Mesenchymal stem cell (in vitro differentiated cells and primary cell): ENCODE results near the gene FBN2.
"Not testable (repeated sequence)": the region's sequence is repeated elsewhere in the genome, so short reads cannot be mapped to it uniquely, and the experiment has no call there.

Experiments used
- DNase-seq: peaks from one replicate; pipeline ENCODE4 v3.0.0-alpha.2; 2013
- H2AFZ ChIP-seq: one replicate; pipeline ENCODE4 v1.6.1; 2013; ENCODE audit warnings: low read depth, mild to moderate bottlenecking, control low read depth, inconsistent platforms, low read length, moderate library complexity
- H2AK5ac ChIP-seq: 2 replicates; pipeline ENCODE4 v1.6.1; 2013; ENCODE audit warnings: low read length, moderate library complexity, mild to moderate bottlenecking, inconsistent platforms; ENCODE audit not compliant: severe bottlenecking
- H2BK120ac ChIP-seq: one replicate; pipeline ENCODE4 v1.6.1; 2013; ENCODE audit warnings: low read depth, mild to moderate bottlenecking, inconsistent platforms, low read length, moderate library complexity
- H2BK12ac ChIP-seq, 2 experiments: one replicate each; pipeline ENCODE4 v1.6.1; 2013; ENCODE audit warnings: inconsistent platforms in 2 of 2, low read length in 2 of 2, mild to moderate bottlenecking in 2 of 2, moderate library complexity in 2 of 2, control low read depth in 1 of 2
- H2BK15ac ChIP-seq: one replicate; pipeline ENCODE4 v1.6.1; 2013; ENCODE audit warnings: mild to moderate bottlenecking, low read depth, inconsistent platforms; ENCODE audit not compliant: poor library complexity, severe bottlenecking
- H2BK5ac ChIP-seq: 2 replicates; pipeline ENCODE4 v1.6.1; 2013; ENCODE audit warnings: low read depth, mild to moderate bottlenecking, low read length, control low read depth, inconsistent platforms; ENCODE audit not compliant: poor library complexity, severe bottlenecking
- H3K14ac ChIP-seq, 2 experiments: one replicate each; pipeline ENCODE4 v1.6.1; 2013; ENCODE audit warnings: inconsistent platforms in 2 of 2, low read length in 2 of 2, control low read depth in 1 of 2, mild to moderate bottlenecking in 1 of 2, moderate library complexity in 1 of 2
- H3K18ac ChIP-seq, 2 experiments: one replicate each; pipeline ENCODE4 v1.6.1; 2013; ENCODE audit warnings: inconsistent platforms in 2 of 2, low read length in 2 of 2, control low read depth in 1 of 2, low read depth in 1 of 2, mild to moderate bottlenecking in 1 of 2
- H3K23ac ChIP-seq, 2 experiments: one replicate each; pipeline ENCODE4 v1.6.1; 2013; ENCODE audit warnings: inconsistent platforms in 2 of 2, low read length in 2 of 2, mild to moderate bottlenecking in 2 of 2, moderate library complexity in 2 of 2, control low read depth in 1 of 2
- H3K27ac ChIP-seq: 2 replicates; pipeline ENCODE4 v1.5.1; 2013; ENCODE audit warnings: mild to moderate bottlenecking, moderate library complexity, low read length, control low read depth, inconsistent platforms; ENCODE audit not compliant: poor library complexity, severe bottlenecking
- H3K27me3 ChIP-seq, 2 experiments: 2 replicates each; pipeline versions ENCODE4 v1.6.1 to v1.7.0; 2013; ENCODE audit warnings: low read length in 2 of 2, mild to moderate bottlenecking in 2 of 2, moderate library complexity in 2 of 2, control low read depth in 1 of 2, inconsistent platforms in 1 of 2; ENCODE audit not compliant: control insufficient read depth in 1 of 2, insufficient read depth in 1 of 2
- H3K36me3 ChIP-seq, 2 experiments: 2 replicates each; pipeline versions ENCODE4 v1.6.1 to v1.7.0; 2013; ENCODE audit warnings: low read length in 2 of 2, control low read depth in 1 of 2, inconsistent platforms in 1 of 2, low read depth in 1 of 2, mild to moderate bottlenecking in 1 of 2; ENCODE audit not compliant: insufficient read depth in 2 of 2, control insufficient read depth in 1 of 2
- H3K4ac ChIP-seq, 2 experiments: one replicate each; pipeline ENCODE4 v1.6.1; 2013; ENCODE audit warnings: inconsistent platforms in 2 of 2, low read length in 2 of 2, mild to moderate bottlenecking in 2 of 2, moderate library complexity in 2 of 2, control low read depth in 1 of 2, low read depth in 1 of 2
- H3K4me1 ChIP-seq: 2 replicates; pipeline ENCODE4 v1.6.1; 2013; ENCODE audit warnings: low read depth, low read length, control low read depth; ENCODE audit not compliant: control insufficient read depth, insufficient read depth
- H3K4me2 ChIP-seq: 2 replicates; pipeline ENCODE4 v1.6.1; 2013; ENCODE audit warnings: low read length, mild to moderate bottlenecking, inconsistent platforms; ENCODE audit not compliant: poor library complexity, severe bottlenecking
- H3K4me3 ChIP-seq, 2 experiments: 2 replicates each; pipeline versions ENCODE4 v1.5.1 to v1.7.0; 2013; ENCODE audit warnings: low read length in 2 of 2, mild to moderate bottlenecking in 2 of 2, control low read depth in 1 of 2, low read depth in 1 of 2; ENCODE audit not compliant: insufficient read depth in 1 of 2
- H3K79me1 ChIP-seq: replicated peaks from 2 replicates; pipeline ENCODE4 v1.6.1; 2013; ENCODE audit warnings: mild to moderate bottlenecking, control low read depth, low read length, inconsistent platforms; ENCODE audit not compliant: poor library complexity, severe bottlenecking
- H3K9ac ChIP-seq: 2 replicates; pipeline ENCODE4 v1.7.0; 2013; ENCODE audit warnings: mild to moderate bottlenecking, low read length, moderate library complexity
- H3K9me3 ChIP-seq: 2 replicates; pipeline ENCODE4 v1.7.0; 2013; ENCODE audit warnings: mild to moderate bottlenecking, low read length; ENCODE audit not compliant: control insufficient read depth
- H4K8ac ChIP-seq: one replicate; pipeline ENCODE4 v1.6.1; 2013; ENCODE audit warnings: inconsistent platforms, mild to moderate bottlenecking, low read length, moderate library complexity
- H4K91ac ChIP-seq: one replicate; pipeline ENCODE4 v1.6.1; 2013; ENCODE audit warnings: mild to moderate bottlenecking, low read length, inconsistent platforms
- WGBS: methylation state at CpG from one replicate; pipeline ENCODE4 v1.1.7; 2013; ENCODE audit warnings: mixed read lengths; 5-methylcytosine and 5-hydroxymethylcytosine counted together

The FBN2 gene

GRCh38 chr5:128321418-128321817 is 216.6 kb downstream of the FBN2 start:
- not testable (repeated sequence) for DNase-seq, H3K79me1 ChIP-seq, H4K91ac ChIP-seq, H2BK15ac ChIP-seq, H3K9ac ChIP-seq, H2BK12ac ChIP-seq, H3K14ac ChIP-seq, H3K4me3 ChIP-seq, H4K8ac ChIP-seq, H2AFZ ChIP-seq, H3K27me3 ChIP-seq, H3K18ac ChIP-seq, H3K9me3 ChIP-seq, H2AK5ac ChIP-seq, H3K27ac ChIP-seq, H2BK120ac ChIP-seq, H3K4me2 ChIP-seq, H3K4me1 ChIP-seq, H3K23ac ChIP-seq, H2BK5ac ChIP-seq, H3K4ac ChIP-seq
- WGBS: 100% methylated on average over 1 of the region's 4 CpGs
- peaks cover 0 to 14% of the 10 kb centered on the region in 2 experiments for H3K36me3 ChIP-seq

GRCh38 chr5:128318691-128319090 is 219.4 kb downstream of the FBN2 start:
- Histone ChIP-seq H3K14ac (no peak overlapping the region), H2BK15ac (no peak overlapping the region), H3K27ac (no peak overlapping the region), H3K79me1 (no peaks in the 10 kb centered on the region), H3K9ac (no peak overlapping the region), H2AK5ac (no peak overlapping the region), H2BK120ac (no peak overlapping the region), H4K91ac (no peak overlapping the region), H3K4me2 (no peak overlapping the region), H4K8ac (no peak overlapping the region), H2BK12ac (no peak overlapping the region), H3K4me1 (no peaks in the 10 kb centered on the region), H3K27me3 (no peaks in the 10 kb centered on the region), H3K23ac (no peak overlapping the region), H3K4ac (no peak overlapping the region), H2AFZ (no peak overlapping the region), H2BK5ac (no peak overlapping the region), H3K4me3 (no peak overlapping the region), H3K18ac (no peak overlapping the region), H3K9me3 (no peaks in the 10 kb centered on the region), H3K36me3 (peaks cover 0 to 20% of the 10 kb centered on the region in 2 experiments)
- no peak for DNase-seq
- WGBS: no CpG with 5 or more reads among the region's 2 CpGs

DNA sequence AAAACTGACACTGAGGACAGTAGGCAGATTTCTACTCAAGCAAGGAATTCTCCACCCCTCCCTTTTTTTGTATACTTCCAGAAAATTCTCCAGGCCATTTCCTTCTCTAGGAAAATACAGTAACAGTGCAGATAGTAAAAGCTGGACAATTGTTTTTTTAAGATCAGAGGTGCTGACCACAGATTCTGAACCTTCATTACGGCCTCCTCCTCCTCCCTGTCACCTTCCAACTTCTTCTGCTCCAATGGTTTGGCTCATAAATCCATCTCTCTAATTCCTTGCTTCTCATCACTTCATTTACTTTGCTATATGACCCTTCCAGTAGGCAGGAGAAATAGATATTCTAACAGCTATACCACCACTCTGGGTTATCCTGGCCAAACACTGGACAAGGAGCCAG is 220.6 kb downstream of the FBN2 start:
- WGBS: 92% methylated on average over 1 of the region's 1 CpG

GRCh38 chr5:128315671-128316070 is 222.4 kb downstream of the FBN2 start:
- no peaks in the 10 kb centered on the region for H3K4me1 ChIP-seq
- WGBS: over 99% methylated on average over 4 of the region's 4 CpGs

More for the DNA sequence above, 220.6 kb downstream of the FBN2 start:
- H4K8ac ChIP-seq: no peak overlapping the region
- no peak overlapping the region for H2BK5ac ChIP-seq
- H3K4me3 ChIP-seq: no peak overlapping the region
- H3K18ac ChIP-seq: no peak overlapping the region
- no peak overlapping the region for H2AK5ac ChIP-seq
- no peaks in the 10 kb centered on the region for H3K9me3 ChIP-seq
- H3K27ac ChIP-seq: no peak overlapping the region
- no peak overlapping the region for H2BK12ac ChIP-seq
- no peak overlapping the region for H3K14ac ChIP-seq
- no peaks in the 10 kb centered on the region for H3K4me1 ChIP-seq
- H4K91ac ChIP-seq: no peak overlapping the region
- H3K27me3 ChIP-seq: no peaks in the 10 kb centered on the region
- H3K4ac ChIP-seq: no peak overlapping the region
- no peak overlapping the region for H3K9ac ChIP-seq
- no peak overlapping the region for H3K23ac ChIP-seq
- H3K79me1 ChIP-seq: no peaks in the 10 kb centered on the region
- H2BK15ac ChIP-seq: no peak overlapping the region
- DNase-seq: no peak
- H3K36me3 ChIP-seq: peaks cover 0 to 20% of the 10 kb centered on the region in 2 experiments
- H2AFZ ChIP-seq: no peak overlapping the region
- H3K4me2 ChIP-seq: no peak overlapping the region
- no peak overlapping the region for H2BK120ac ChIP-seq

More at GRCh38 chr5:128315671-128316070, 222.4 kb downstream of the FBN2 start:
- Histone ChIP-seq H2BK12ac (no peak overlapping the region), H3K27ac (no peak overlapping the region), H3K18ac (no peak overlapping the region), H4K8ac (no peak overlapping the region), H2BK120ac (no peak overlapping the region), H3K9ac (no peak overlapping the region), H3K9me3 (no peaks in the 10 kb centered on the region), H2AK5ac (no peak overlapping the region), H3K23ac (no peak overlapping the region), H2BK15ac (no peak overlapping the region), H3K79me1 (no peaks in the 10 kb centered on the region), H3K14ac (no peak overlapping the region), H3K4me2 (no peak overlapping the region), H4K91ac (no peak overlapping the region), H2BK5ac (no peak overlapping the region), H3K27me3 (no peaks in the 10 kb centered on the region), H2AFZ (no peak overlapping the region), H3K4me3 (no peak overlapping the region), H3K36me3 (peaks cover 0 to 27% of the 10 kb centered on the region in 2 experiments), H3K4ac (no peak overlapping the region)
- no peak for DNase-seq
